K562 (cell line): ENCODE data around the gene SYT1. TPM values are rescaled to one million over a fixed set of nuclear protein-coding genes. Genes with fewer than 3 reads are reported as not detected.

ENCODE experiments used
- ATAC-seq: fragments of 200-7000 bp; cut with Tn5 transposase; 3 replicates; pipeline ENCODE4 v1.9.1; 2020; ENCODE audit warnings: moderate library complexity
- BruUV-seq: library from RNA; stranded (reverse); fragments of 400-500 nt; replicated peaks from 2 replicates; lab custom pipeline; 2021; lab: Mats Ljungman, UMichigan
- CTCF ChIA-PET: fragments of 300-600 bp; formaldehyde crosslinking; extraction: SDS; loops from one replicate; lab custom pipeline; 2021; ENCODE audit warnings: low intra/inter-chr PET ratio; lab: Yijun Ruan, JAX
- POLR2A ChIA-PET: fragments of 300-600, 350-650 bp; sonication (Branson Sonifier 250); formaldehyde crosslinking; extraction: SDS; loops from one replicate; lab custom pipeline; 2021; ENCODE audit warnings: antibody characterized with exemption, inconsistent platforms; lab: Yijun Ruan, JAX
- DNase-seq, 4 experiments: peaks; one replicate each; pipeline versions ENCODE4 v3.0.0 to v3.0.0-alpha.2; 2011 to 2018; ENCODE audit warnings: low spot score in 3 of 4, mixed read lengths in 3 of 4; ENCODE audit errors: extremely low read depth in 1 of 4
- FAIRE-seq: peaks from 2 replicates; lab custom pipeline; 2011; peaks lifted over from hg19 to GRCh38; lab: Jason Lieb, UNC
- H2AFZ ChIP-seq: 2 replicates; pipeline ENCODE4 v1.6.0; 2011; ENCODE audit warnings: low read depth, low read length, control low read depth, inconsistent platforms
- H3K27ac ChIP-seq: fragments of 200-600 bp; 3 replicates; pipeline ENCODE4 v1.8.0; 2011; ENCODE audit warnings: low read depth, mild to moderate bottlenecking, control low read depth, inconsistent platforms, low read length, moderate library complexity, mixed read lengths; ENCODE audit errors: extremely low read depth
- H3K27me3 ChIP-seq, 2 experiments: fragments of 300-600 bp in 1 of 2; 2 replicates in 1 of 2; 3 replicates in 1 of 2; pipeline versions ENCODE4 v1.6.0 to v1.8.0; 2011; ENCODE audit warnings: inconsistent platforms in 2 of 2, low read length in 2 of 2, mild to moderate bottlenecking in 1 of 2, mixed read lengths in 1 of 2, moderate library complexity in 1 of 2; ENCODE audit not compliant: control insufficient read depth in 2 of 2, insufficient read depth in 2 of 2
- H3K36me3 ChIP-seq: fragments of 300-600 bp; 3 replicates; pipeline ENCODE4 v1.8.0; 2011; ENCODE audit warnings: mild to moderate bottlenecking, low read length, inconsistent platforms; ENCODE audit not compliant: control insufficient read depth, insufficient read depth
- H3K4me1 ChIP-seq, 2 experiments: fragments of 200-600 bp in 1 of 2; replicated peaks in 1 of 2; 2 replicates in 1 of 2; 3 replicates in 1 of 2; pipeline versions ENCODE4 v1.5.1 to v1.8.0; 2011; ENCODE audit warnings: inconsistent platforms in 2 of 2, low read length in 2 of 2, mild to moderate bottlenecking in 1 of 2, mixed read lengths in 1 of 2, moderate library complexity in 1 of 2; ENCODE audit not compliant: control insufficient read depth in 2 of 2, insufficient read depth in 2 of 2
- H3K4me2 ChIP-seq: 2 replicates; pipeline ENCODE4 v1.6.1; 2011; ENCODE audit warnings: low read length, control low read depth, inconsistent platforms, mixed read lengths; ENCODE audit not compliant: insufficient read depth
- H3K4me3 ChIP-seq: fragments of 200-600 bp; sonication (generic), shearing (Covaris generic); 2 replicates; pipeline ENCODE4 v1.5.1; 2016; ENCODE audit warnings: control low read depth, inconsistent platforms
- H3K79me2 ChIP-seq: fragments of 200-600 bp; 3 replicates; pipeline ENCODE4 v1.8.0; 2011; ENCODE audit warnings: low read length, inconsistent platforms; ENCODE audit not compliant: control insufficient read depth, insufficient read depth
- H3K9ac ChIP-seq, 2 experiments: 2 replicates each; pipeline versions ENCODE4 v1.6.0 to v1.6.1; 2011; ENCODE audit warnings: low read depth in 2 of 2, low read length in 2 of 2, control low read depth in 1 of 2, inconsistent platforms in 1 of 2, mild to moderate bottlenecking in 1 of 2, mixed read lengths in 1 of 2; ENCODE audit not compliant: insufficient read depth in 1 of 2
- H3K9me1 ChIP-seq: one replicate; pipeline ENCODE4 v1.6.0; 2011; ENCODE audit warnings: inconsistent platforms, mild to moderate bottlenecking, low read length, moderate library complexity; ENCODE audit not compliant: control insufficient read depth, insufficient read depth
- H3K9me3 ChIP-seq: replicated peaks from 2 replicates; pipeline ENCODE4 v1.5.1; 2011; ENCODE audit warnings: low read depth, low read length, inconsistent platforms; ENCODE audit not compliant: control insufficient read depth, insufficient read depth
- H4K20me1 ChIP-seq: replicated peaks from 2 replicates; pipeline ENCODE4 v1.6.1; 2011; ENCODE audit warnings: low read length, inconsistent platforms, mixed read lengths; ENCODE audit not compliant: control insufficient read depth, insufficient read depth
- CHAMP1 ChIP-seq: fragments of 450-650 bp; IDR thresholded peaks from 2 replicates; pipeline ENCODE4 v1.6.1; 2016; ENCODE audit warnings: mild to moderate bottlenecking
- DMBX1 ChIP-seq: fragments of 250-450 bp; sonication (Bioruptor Pico); IDR thresholded peaks from 2 replicates; pipeline ENCODE4 v1.8.0; 2022; ENCODE audit warnings: inconsistent platforms, mild to moderate bottlenecking, moderate library complexity, borderline replicate concordance
- E4F1 ChIP-seq: fragments of 250-450 bp; sonication (Bioruptor Pico); IDR thresholded peaks from 2 replicates; pipeline ENCODE4 v1.5.0; 2021; ENCODE audit warnings: mild to moderate bottlenecking, borderline replicate concordance
- HSF4 ChIP-seq: fragments of 250-450 bp; sonication (Bioruptor Pico); IDR thresholded peaks from 2 replicates; pipeline ENCODE4 v2.1.2; 2022; ENCODE audit warnings: mild to moderate bottlenecking, moderate library complexity, borderline replicate concordance
- JUN ChIP-seq, 2 experiments: sonication (generic) in 1 of 2; formaldehyde crosslinking in 1 of 2; IDR thresholded peaks; 2 replicates each; pipeline versions ENCODE4 v1.6.1 to v1.8.0; 2012 to 2022; ENCODE audit warnings: borderline replicate concordance in 2 of 2, mild to moderate bottlenecking in 2 of 2, improper control_type of control experiment in 1 of 2, low read depth in 1 of 2, low read length in 1 of 2, missing genetic modification reagents in 1 of 2
- JUNB ChIP-seq: fragments of 450-650 bp; formaldehyde crosslinking; conservative IDR thresholded peaks from 2 replicates; pipeline ENCODE4 v1.4.0; 2020; ENCODE audit warnings: mild to moderate bottlenecking
- MCM2 ChIP-seq: fragments of 450-650 bp; IDR thresholded peaks from 2 replicates; pipeline ENCODE4 v1.6.1; 2017; ENCODE audit warnings: low read depth, mild to moderate bottlenecking
- NFYB ChIP-seq: IDR thresholded peaks from 2 replicates; pipeline ENCODE4 v1.6.1; 2011; ENCODE audit warnings: mild to moderate bottlenecking, moderate library complexity; ENCODE audit not compliant: insufficient read length; ENCODE audit errors: extremely low read depth
- SNRNP70 ChIP-seq: fragments of 200-400 bp; formaldehyde crosslinking; optimal IDR thresholded peaks from 2 replicates; pipeline ENCODE3; 2017; ENCODE audit warnings: low read depth, low read length
- SP1 ChIP-seq: sonication (generic); formaldehyde crosslinking; IDR thresholded peaks from 2 replicates; pipeline ENCODE4 v1.8.1; 2022; ENCODE audit warnings: mild to moderate bottlenecking, missing genetic modification reagents
- VEZF1 ChIP-seq: fragments of 200-800 bp; sonication (Bioruptor generic); IDR thresholded peaks from 2 replicates; pipeline ENCODE4 v1.6.1; 2017; ENCODE audit warnings: missing genetic modification characterization, missing compliant biosample characterization
- ZC3H8 ChIP-seq: fragments of 450-650 bp; IDR thresholded peaks from 2 replicates; pipeline ENCODE4 v1.6.1; 2017
- ZHX1 ChIP-seq: fragments of 150-350 bp; conservative IDR thresholded peaks from 2 replicates; pipeline ENCODE4 v1.6.1; 2014; ENCODE audit warnings: low read length
- in situ Hi-C: fragments of 300-500 bp; cut with MboI; formaldehyde crosslinking; loops from 4 replicates; pipeline ENCODE4 v1.15.0; 2018; ENCODE audit warnings: inconsistent platforms, mixed read lengths
- intact Hi-C: fragments of 100-400 bp; cut with micrococcal nuclease; formaldehyde crosslinking; loops from 2 replicates; pipeline ENCODE4 v1.14.2; 2022
- polyA plus RNA-seq, 8 experiments: library from polyadenylated mRNA; depleted of rRNA in 4 of 8; stranded (reverse) in 5 of 8; unstranded in 3 of 8; fragments of >200 nt; fragmentation: Nextera tagmentation in 2 of 8; fragmentation: Illumina TruSeq in 1 of 8; extraction: Ambion mirVana in 2 of 8; extraction: Trizol in 1 of 8; gene quantifications; 2 replicates each; pipeline versions ENCODE4 v1.2.1 to v1.2.3, GENCODE V29; 2011 to 2014; ENCODE audit warnings: inconsistent platforms in 1 of 8, missing spikeins in 1 of 8
- total RNA-seq, 7 experiments: library from RNA; depleted of rRNA in 6 of 7; stranded (reverse); fragments of >200 nt in 6 of 7; fragmentation: Illumina TruSeq in 2 of 7; extraction: Trizol in 2 of 7; gene quantifications; 2 replicates each; pipeline versions ENCODE4 v1.2.1 to v1.2.3, GENCODE V29; 2011 to 2021; ENCODE audit warnings: low replicate concordance in 1 of 7

SYT1 gene
- total and polyA plus RNA-seq, 9 of the 15 experiments (the other 6 are each of a cell fraction or from before 2014, with no cell fraction given) = 0.03 to 0.13 (median 0.07) TPM; not detected in 4

GRCh38 chr12:78824918-78825317 lies 39.7 kb upstream of the SYT1 start:
- no peak overlapping the region for H2AFZ ChIP-seq
- intact Hi-C loops = no loop called here
- no peaks in the 10 kb centered on the region for H3K27me3 ChIP-seq
- ATAC-seq (no peak), DNase-seq (no peak), FAIRE-seq (no peak)
- no peaks in the 10 kb centered on the region for H3K36me3 ChIP-seq
- H3K4me3 ChIP-seq = no peak overlapping the region
- no peaks in the 10 kb centered on the region for H4K20me1 ChIP-seq
- POLR2A ChIA-PET = no interaction called here
- CTCF ChIA-PET = no interaction called here
- in situ Hi-C loops = no loop called here
- no peaks in the 10 kb centered on the region; the same call in 1 of the 2 replicates for H3K9me3 ChIP-seq
- H3K4me1 ChIP-seq = no peaks in the 10 kb centered on the region
- H3K9ac ChIP-seq = no peak overlapping the region
- no peaks in the 10 kb centered on the region for H3K79me2 ChIP-seq
- no peaks in the 10 kb centered on the region for H3K9me1 ChIP-seq
- no peak overlapping the region for H3K4me2 ChIP-seq
- BruUV-seq = no TSS peak
- no peak overlapping the region for H3K27ac ChIP-seq
- no peak for TF ChIP-seq E4F1 (CRISPR knock-in tag)
- TF ChIP-seq NFYB = no peak
- TF ChIP-seq CHAMP1 = no peak
- no peak for TF ChIP-seq ZC3H8
- no peak for TF ChIP-seq VEZF1 (CRISPR knock-in tag)
- no peak for TF ChIP-seq DMBX1 (CRISPR knock-in tag)
- TF ChIP-seq JUNB (CRISPR knock-in tag) = no peak
- no peak for TF ChIP-seq SP1
- TF ChIP-seq SNRNP70 = no peak
- no peak for TF ChIP-seq HSF4 (CRISPR knock-in tag)
- no peak for TF ChIP-seq MCM2
- TF ChIP-seq ZHX1 = no peak
- no peak for TF ChIP-seq JUN (IDR thresholded peaks at IDR 0.05; ENCODE audit: borderline replicate concordance, low read depth, low read length)
- TF ChIP-seq JUN (CRISPR knock-in tag; IDR thresholded peaks at IDR 0.05; ENCODE audit: borderline replicate concordance) = no peak
